A673 (cell line): Measurements from ENCODE around the gene CDH23. TPM values are rescaled to one million over a fixed set of nuclear protein-coding genes. Genes with fewer than 3 reads are reported as not detected.

Experiments
- BruUV-seq: library from RNA; stranded (reverse); fragments of 400-500 nt; replicated peaks from 2 replicates; lab custom pipeline; 2021; lab: Mats Ljungman, UMichigan
- CTCF ChIA-PET: fragments of 300-600 bp; sonication (Branson Sonifier 250); formaldehyde crosslinking; loops from one replicate; lab custom pipeline; 2022; ENCODE audit warnings: antibody characterized with exemption; lab: Charles Lee
- POLR2A ChIA-PET: fragments of 300-600 bp; sonication (Branson Sonifier 250); formaldehyde crosslinking; loops from one replicate; lab custom pipeline; 2022; ENCODE audit warnings: antibody characterized with exemption; ENCODE audit not compliant: low non-redundant PET; lab: Charles Lee
- DNase-seq: peaks from one replicate; pipeline ENCODE4 v3.0.0-alpha.2; 2015; ENCODE audit warnings: low spot score
- H3K27ac ChIP-seq: fragments of 200-600 bp; sonication (generic); 2 replicates; pipeline ENCODE4 v1.5.1; 2016; ENCODE audit warnings: mixed run types, low read depth, mild to moderate bottlenecking, mixed read lengths, antibody characterized with exemption, low read length; ENCODE audit not compliant: poor library complexity, severe bottlenecking
- H3K27me3 ChIP-seq: fragments of 200-600 bp; sonication (generic); replicated peaks from 2 replicates; pipeline ENCODE4 v1.6.1; 2017; ENCODE audit warnings: mixed run types, low read depth, mild to moderate bottlenecking, mixed read lengths, antibody characterized with exemption, low read length; ENCODE audit not compliant: insufficient read depth, poor library complexity
- H3K36me3 ChIP-seq: fragments of 200-600 bp; sonication (generic); 2 replicates; pipeline ENCODE4 v1.6.1; 2016; ENCODE audit warnings: mixed run types, mild to moderate bottlenecking, mixed read lengths, antibody characterized with exemption, low read length; ENCODE audit not compliant: insufficient read depth, poor library complexity, severe bottlenecking
- H3K4me1 ChIP-seq: fragments of 200-600 bp; sonication (generic); 2 replicates; pipeline ENCODE4 v1.6.1; 2017; ENCODE audit warnings: mixed run types, mild to moderate bottlenecking, mixed read lengths, antibody characterized with exemption, low read length; ENCODE audit not compliant: insufficient read depth, poor library complexity, severe bottlenecking
- H3K4me3 ChIP-seq: fragments of 200-600 bp; sonication (generic); 2 replicates; pipeline ENCODE4 v1.5.1; 2016; ENCODE audit warnings: low read depth, mixed run types, mild to moderate bottlenecking, mixed read lengths, low read length; ENCODE audit not compliant: poor library complexity, severe bottlenecking
- H3K9me3 ChIP-seq: fragments of 200-600 bp; sonication (generic); 2 replicates; pipeline ENCODE4 v1.6.1; 2016; ENCODE audit warnings: mixed run types, low read depth, mild to moderate bottlenecking, mixed read lengths, antibody characterized with exemption, low read length; ENCODE audit not compliant: poor library complexity, severe bottlenecking
- EZH2 ChIP-seq: fragments of 200-600 bp; sonication (generic); IDR thresholded peaks from 2 replicates; pipeline ENCODE4 v1.6.1; 2017; ENCODE audit warnings: borderline replicate concordance, low read depth, mild to moderate bottlenecking, mixed read lengths, antibody characterized with exemption, low read length; ENCODE audit not compliant: poor library complexity, severe bottlenecking
- intact Hi-C: fragments of 100-400 bp; cut with micrococcal nuclease; formaldehyde crosslinking; loops from one replicate; pipeline ENCODE4 v1.10.0; 2022; ENCODE audit not compliant: unreplicated experiment
- total RNA-seq: library from RNA; stranded (reverse); gene quantifications from 2 replicates; pipeline ENCODE4 v1.2.3, GENCODE V29; 2021
- TF ChIP-seq, protein P1 (sequence below): fragments of 300-800, 200-600 bp; sonication (generic); conservative IDR thresholded peaks from 2 replicates; pipeline ENCODE4 v1.5.1; 2017; ENCODE audit warnings: low read depth, mild to moderate bottlenecking, antibody characterized with exemption, low read length, moderate library complexity, mixed read lengths

Gene CDH23
- total RNA-seq, 1 experiment from 2014 or later = 49.7 TPM

GRCh38 chr10:71564194-71564820, 167.6 kb downstream of the CDH23 start:
- no peaks in the 10 kb centered on the region for H3K9me3 ChIP-seq
- H3K36me3 ChIP-seq = no peaks in the 10 kb centered on the region
- H3K27ac ChIP-seq = no peak overlapping the region
- CTCF ChIA-PET = no interaction called here
- DNase-seq = peak; percentile 81
- POLR2A ChIA-PET = interaction anchor here (0.6 kb wide), 1 partner anchor 204 kb away, joined by 4 read pairs; no protein-coding TSS in a partner anchor
- H3K4me1 ChIP-seq = peaks cover 18% of the 10 kb centered on the region
- no peaks in the 10 kb centered on the region for H3K27me3 ChIP-seq
- no TSS peak for BruUV-seq
- no peak overlapping the region for H3K4me3 ChIP-seq
- TF ChIP-seq EZH2 = no peak
- TF ChIP-seq, protein P1, sequence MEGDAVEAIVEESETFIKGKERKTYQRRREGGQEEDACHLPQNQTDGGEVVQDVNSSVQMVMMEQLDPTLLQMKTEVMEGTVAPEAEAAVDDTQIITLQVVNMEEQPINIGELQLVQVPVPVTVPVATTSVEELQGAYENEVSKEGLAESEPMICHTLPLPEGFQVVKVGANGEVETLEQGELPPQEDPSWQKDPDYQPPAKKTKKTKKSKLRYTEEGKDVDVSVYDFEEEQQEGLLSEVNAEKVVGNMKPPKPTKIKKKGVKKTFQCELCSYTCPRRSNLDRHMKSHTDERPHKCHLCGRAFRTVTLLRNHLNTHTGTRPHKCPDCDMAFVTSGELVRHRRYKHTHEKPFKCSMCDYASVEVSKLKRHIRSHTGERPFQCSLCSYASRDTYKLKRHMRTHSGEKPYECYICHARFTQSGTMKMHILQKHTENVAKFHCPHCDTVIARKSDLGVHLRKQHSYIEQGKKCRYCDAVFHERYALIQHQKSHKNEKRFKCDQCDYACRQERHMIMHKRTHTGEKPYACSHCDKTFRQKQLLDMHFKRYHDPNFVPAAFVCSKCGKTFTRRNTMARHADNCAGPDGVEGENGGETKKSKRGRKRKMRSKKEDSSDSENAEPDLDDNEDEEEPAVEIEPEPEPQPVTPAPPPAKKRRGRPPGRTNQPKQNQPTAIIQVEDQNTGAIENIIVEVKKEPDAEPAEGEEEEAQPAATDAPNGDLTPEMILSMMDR = no peak
- intact Hi-C loops = loop anchor here (10.0 kb wide), 1 partner anchor 250 kb away; the partner anchor contains the start of gene SLC29A3

DNA sequence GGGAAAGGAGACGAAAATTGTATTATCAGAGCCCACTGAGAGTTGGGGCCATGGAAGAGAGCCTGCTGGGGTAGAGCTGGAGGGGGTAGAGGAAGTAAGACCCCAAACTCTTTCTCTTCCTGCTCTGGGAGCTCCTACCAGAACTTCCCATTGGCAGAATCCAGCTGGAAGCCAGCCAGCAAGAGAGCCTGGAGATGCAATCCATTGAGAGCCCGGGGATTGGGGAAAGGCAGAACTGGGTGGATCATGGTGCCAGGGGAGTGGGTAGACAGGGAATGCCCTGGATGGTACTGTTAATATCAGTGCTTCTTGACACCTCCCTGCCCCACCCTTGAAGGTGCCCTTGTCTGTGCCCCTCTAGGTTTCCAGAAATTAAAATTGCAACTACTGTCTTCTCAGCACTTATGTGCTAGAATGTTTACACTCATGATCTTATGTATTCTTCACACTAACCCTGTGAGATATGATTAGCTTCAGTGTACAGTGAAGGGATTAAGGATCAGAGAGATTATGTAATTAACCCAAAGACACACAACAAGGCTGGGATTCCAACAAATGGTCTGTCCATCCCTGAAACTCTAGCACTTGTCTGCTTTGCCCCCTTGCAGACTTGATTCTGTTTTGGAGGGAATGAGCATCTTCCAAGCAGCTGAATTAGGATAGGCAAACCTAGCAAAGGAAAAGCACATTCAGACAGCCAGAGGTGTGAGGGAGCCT, 168.7 kb downstream of the CDH23 start:
- TF ChIP-seq, protein P1 = no peak
- Histone ChIP-seq H3K36me3 (no peaks in the 10 kb centered on the region), H3K4me1 (peaks cover 18% of the 10 kb centered on the region), H3K9me3 (no peaks in the 10 kb centered on the region), H3K27ac (no peak overlapping the region), H3K4me3 (no peak overlapping the region), H3K27me3 (no peaks in the 10 kb centered on the region)
- no TSS peak for BruUV-seq
- DNase-seq = no peak
- intact Hi-C loops = loop anchor here (10.0 kb wide), 1 partner anchor 251 kb away; the partner anchor contains the start of gene SLC29A3
- ChIA-PET CTCF (no interaction called here), POLR2A (interaction anchor here (0.6 to 0.8 kb wide), 2 partner anchors 203 to 288 kb away, joined by 3 to 4 read pairs; no protein-coding TSS in a partner anchor)

- intact Hi-C loops = loop anchor here (10.0 kb wide), 1 partner anchor 252 kb away; the partner anchor contains the start of gene SLC29A3
- Histone ChIP-seq H3K9me3 (no peaks in the 10 kb centered on the region), H3K4me1 (peaks cover 13% of the 10 kb centered on the region), H3K4me3 (no peak overlapping the region), H3K36me3 (peaks cover 10% of the 10 kb centered on the region), H3K27me3 (no peaks in the 10 kb centered on the region), H3K27ac (no peak overlapping the region)
- ChIA-PET CTCF (no interaction called here), POLR2A (no interaction called here)
- BruUV-seq = no TSS peak
- DNase-seq = no peak
- TF ChIP-seq, protein P1 = no peak
- TF ChIP-seq EZH2 = no peak
Observed at GRCh38 chr10:71567006-71567405, 170.3 kb downstream of the CDH23 start.
